Astrocyte (in vitro differentiated cells and primary cell): ENCODE results near the gene HIC1. TPM values are rescaled to one million over a fixed set of nuclear protein-coding genes. Genes with fewer than 3 reads are reported as not detected.

Experiments
- DNase-seq: peaks from one replicate; pipeline ENCODE4 v3.0.0-alpha.2; 2010; ENCODE audit warnings: low read depth
- FAIRE-seq: peaks from 2 replicates; lab custom pipeline; 2011; peaks lifted over from hg19 to GRCh38; lab: Jason Lieb, UNC
- H2AFZ ChIP-seq: 2 replicates; pipeline ENCODE4 v1.6.0; 2012; ENCODE audit warnings: low read depth, low read length, inconsistent platforms
- H3K27ac ChIP-seq: 2 replicates; pipeline ENCODE4 v1.5.1; 2011; ENCODE audit warnings: low read depth, low read length, inconsistent platforms
- H3K27me3 ChIP-seq: 2 replicates; pipeline ENCODE4 v1.6.0; 2011; ENCODE audit warnings: low read length, inconsistent platforms; ENCODE audit not compliant: insufficient read depth
- H3K36me3 ChIP-seq: 2 replicates; pipeline ENCODE4 v1.5.1; 2011; ENCODE audit warnings: low read length, inconsistent platforms; ENCODE audit not compliant: insufficient read depth
- H3K4me1 ChIP-seq: 2 replicates; pipeline ENCODE4 v1.5.1; 2011; ENCODE audit warnings: low read length, inconsistent platforms; ENCODE audit not compliant: insufficient read depth
- H3K4me2 ChIP-seq: 2 replicates; pipeline ENCODE4 v1.6.0; 2012; ENCODE audit warnings: low read length, inconsistent platforms
- H3K4me3 ChIP-seq: 2 replicates; pipeline ENCODE4 v1.5.1; 2011; ENCODE audit warnings: low read depth, mild to moderate bottlenecking, low read length, inconsistent platforms; ENCODE audit not compliant: insufficient read depth
- H3K79me2 ChIP-seq: 2 replicates; pipeline ENCODE4 v1.6.0; 2012; ENCODE audit warnings: mild to moderate bottlenecking, low read length, inconsistent platforms; ENCODE audit not compliant: insufficient read depth
- H3K9ac ChIP-seq: 2 replicates; pipeline ENCODE4 v1.6.0; 2012; ENCODE audit warnings: mild to moderate bottlenecking, low read length, inconsistent platforms
- H3K9me3 ChIP-seq: 2 replicates; pipeline ENCODE4 v1.5.1; 2012; ENCODE audit warnings: low read depth, mild to moderate bottlenecking, low read length, inconsistent platforms; ENCODE audit not compliant: insufficient read depth
- H4K20me1 ChIP-seq: 2 replicates; pipeline ENCODE4 v1.6.0; 2012; ENCODE audit warnings: low read length, inconsistent platforms; ENCODE audit not compliant: insufficient read depth
- H3K27ac Mint-ChIP-seq: one replicate; pipeline ENCODE4 v1.8.0; 2021; ENCODE audit warnings: mild to moderate bottlenecking, mixed read lengths; ENCODE audit not compliant: unreplicated experiment
- H3K27me3 Mint-ChIP-seq: one replicate; pipeline ENCODE4 v1.8.0; 2021; ENCODE audit warnings: low read depth, mixed read lengths; ENCODE audit not compliant: unreplicated experiment
- H3K36me3 Mint-ChIP-seq: one replicate; pipeline ENCODE4 v1.8.0; 2021; ENCODE audit warnings: low read depth, mixed read lengths; ENCODE audit not compliant: unreplicated experiment
- H3K4me1 Mint-ChIP-seq: one replicate; pipeline ENCODE4 v1.8.0; 2021; ENCODE audit warnings: low read depth, mixed read lengths; ENCODE audit not compliant: unreplicated experiment
- H3K4me3 Mint-ChIP-seq: one replicate; pipeline ENCODE4 v1.8.0; 2021; ENCODE audit warnings: mild to moderate bottlenecking, moderate library complexity, mixed read lengths; ENCODE audit not compliant: unreplicated experiment
- H3K9me3 Mint-ChIP-seq: one replicate; pipeline ENCODE4 v1.8.0; 2021; ENCODE audit warnings: mild to moderate bottlenecking, mixed read lengths; ENCODE audit not compliant: unreplicated experiment
- EZH2 ChIP-seq: IDR thresholded peaks from 2 replicates; pipeline ENCODE4 v1.6.1; 2012; ENCODE audit warnings: mild to moderate bottlenecking, low read length, inconsistent platforms; ENCODE audit not compliant: insufficient read depth
- total RNA-seq: library from RNA; stranded (reverse); gene quantifications from 2 replicates; pipeline ENCODE4 v1.2.1, GENCODE V29; 2021
- TF ChIP-seq, protein P1 (sequence below): IDR thresholded peaks from 2 replicates; pipeline ENCODE4 v1.5.1; 2011; ENCODE audit warnings: low read depth, mild to moderate bottlenecking, inconsistent platforms, low read length, moderate library complexity; ENCODE audit not compliant: insufficient read depth

HIC1 gene
- total RNA-seq, 1 donor from 2014 or later, result 9.0 TPM

GRCh38 chr17:2009737-2010136, 45.2 kb upstream of the HIC1 start:
- H3K36me3 Mint-ChIP-seq, result peaks cover 2% of the 10 kb centered on the region
- peaks cover 8% of the 10 kb centered on the region for H3K9me3 Mint-ChIP-seq
- no peaks in the 10 kb centered on the region for H3K79me2 ChIP-seq
- no peak overlapping the region for H3K4me2 ChIP-seq
- no peaks in the 10 kb centered on the region for H3K36me3 ChIP-seq
- H4K20me1 ChIP-seq, result no peaks in the 10 kb centered on the region
- H3K9ac ChIP-seq, result no peak overlapping the region
- no peak for FAIRE-seq
- H3K27me3 Mint-ChIP-seq, result peaks cover 11% of the 10 kb centered on the region
- peaks cover 11% of the 10 kb centered on the region for H3K4me1 ChIP-seq
- H3K4me1 Mint-ChIP-seq, result peaks cover 9% of the 10 kb centered on the region
- no peak overlapping the region for H3K27ac ChIP-seq
- TF ChIP-seq, protein P1, sequence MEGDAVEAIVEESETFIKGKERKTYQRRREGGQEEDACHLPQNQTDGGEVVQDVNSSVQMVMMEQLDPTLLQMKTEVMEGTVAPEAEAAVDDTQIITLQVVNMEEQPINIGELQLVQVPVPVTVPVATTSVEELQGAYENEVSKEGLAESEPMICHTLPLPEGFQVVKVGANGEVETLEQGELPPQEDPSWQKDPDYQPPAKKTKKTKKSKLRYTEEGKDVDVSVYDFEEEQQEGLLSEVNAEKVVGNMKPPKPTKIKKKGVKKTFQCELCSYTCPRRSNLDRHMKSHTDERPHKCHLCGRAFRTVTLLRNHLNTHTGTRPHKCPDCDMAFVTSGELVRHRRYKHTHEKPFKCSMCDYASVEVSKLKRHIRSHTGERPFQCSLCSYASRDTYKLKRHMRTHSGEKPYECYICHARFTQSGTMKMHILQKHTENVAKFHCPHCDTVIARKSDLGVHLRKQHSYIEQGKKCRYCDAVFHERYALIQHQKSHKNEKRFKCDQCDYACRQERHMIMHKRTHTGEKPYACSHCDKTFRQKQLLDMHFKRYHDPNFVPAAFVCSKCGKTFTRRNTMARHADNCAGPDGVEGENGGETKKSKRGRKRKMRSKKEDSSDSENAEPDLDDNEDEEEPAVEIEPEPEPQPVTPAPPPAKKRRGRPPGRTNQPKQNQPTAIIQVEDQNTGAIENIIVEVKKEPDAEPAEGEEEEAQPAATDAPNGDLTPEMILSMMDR, result no peak
- TF ChIP-seq EZH2, result no peak
- DNase-seq, result no peak
- no peak overlapping the region for H3K4me3 ChIP-seq
- no peaks in the 10 kb centered on the region for H3K9me3 ChIP-seq
- no peak overlapping the region for H2AFZ ChIP-seq
- no peaks in the 10 kb centered on the region for H3K27me3 ChIP-seq
- no peak overlapping the region for H3K4me3 Mint-ChIP-seq
- H3K27ac Mint-ChIP-seq, result no peak overlapping the region

GRCh38 chr17:2011411-2012371, 43.2 kb upstream of the HIC1 start:
- peaks cover 2% of the 10 kb centered on the region for H3K36me3 Mint-ChIP-seq
- no peak overlapping the region for H3K27ac ChIP-seq
- no peaks in the 10 kb centered on the region for H4K20me1 ChIP-seq

More at GRCh38 chr17:2011411-2012371, 43.2 kb upstream of the HIC1 start:
- peaks cover 9% of the 10 kb centered on the region for H3K4me1 Mint-ChIP-seq
- Histone ChIP-seq H2AFZ (peak overlapping the region; percentile 64), H3K27me3 (peaks cover 1% of the 10 kb centered on the region), H3K4me2 (peak overlapping the region; percentile 62), H3K9ac (no peak overlapping the region), H3K4me1 (peaks cover 11% of the 10 kb centered on the region), H3K4me3 (peak overlapping the region; percentile 28), H3K9me3 (no peaks in the 10 kb centered on the region), H3K36me3 (no peaks in the 10 kb centered on the region), H3K79me2 (no peaks in the 10 kb centered on the region)
- H3K4me3 Mint-ChIP-seq, result no peak overlapping the region
- FAIRE-seq (no peak), DNase-seq (peak; percentile 45)
- no peak overlapping the region for H3K27ac Mint-ChIP-seq
- H3K27me3 Mint-ChIP-seq, result peaks cover 25% of the 10 kb centered on the region
- peaks cover 8% of the 10 kb centered on the region for H3K9me3 Mint-ChIP-seq
- TF ChIP-seq EZH2, result no peak
- TF ChIP-seq, protein P1, result no peak
